Right lung (tissue), 5 donors: ENCODE measurements around the gene TCF3. TPM values are rescaled to one million over a fixed set of nuclear protein-coding genes. Genes with fewer than 3 reads are reported as not detected.

Experiments
- DNase-seq, 2 donors: peaks; one replicate each; pipeline ENCODE4 v3.0.0-alpha.2; 2013
- polyA plus RNA-seq, 5 donors: library from polyadenylated mRNA; unstranded; fragments of 120-200 nt; gene quantifications; one replicate each; pipeline versions ENCODE4 v1.2.1 to v1.2.3, GENCODE V29; 2013; ENCODE audit warnings: inconsistent platforms in 1 of 5, low replicate concordance in 1 of 5; ENCODE audit not compliant: insufficient read length in 5 of 5, insufficient read depth in 1 of 5

TCF3 gene
- polyA plus RNA-seq, 5 donors = 101 to 158 (median 127) TPM

DNA sequence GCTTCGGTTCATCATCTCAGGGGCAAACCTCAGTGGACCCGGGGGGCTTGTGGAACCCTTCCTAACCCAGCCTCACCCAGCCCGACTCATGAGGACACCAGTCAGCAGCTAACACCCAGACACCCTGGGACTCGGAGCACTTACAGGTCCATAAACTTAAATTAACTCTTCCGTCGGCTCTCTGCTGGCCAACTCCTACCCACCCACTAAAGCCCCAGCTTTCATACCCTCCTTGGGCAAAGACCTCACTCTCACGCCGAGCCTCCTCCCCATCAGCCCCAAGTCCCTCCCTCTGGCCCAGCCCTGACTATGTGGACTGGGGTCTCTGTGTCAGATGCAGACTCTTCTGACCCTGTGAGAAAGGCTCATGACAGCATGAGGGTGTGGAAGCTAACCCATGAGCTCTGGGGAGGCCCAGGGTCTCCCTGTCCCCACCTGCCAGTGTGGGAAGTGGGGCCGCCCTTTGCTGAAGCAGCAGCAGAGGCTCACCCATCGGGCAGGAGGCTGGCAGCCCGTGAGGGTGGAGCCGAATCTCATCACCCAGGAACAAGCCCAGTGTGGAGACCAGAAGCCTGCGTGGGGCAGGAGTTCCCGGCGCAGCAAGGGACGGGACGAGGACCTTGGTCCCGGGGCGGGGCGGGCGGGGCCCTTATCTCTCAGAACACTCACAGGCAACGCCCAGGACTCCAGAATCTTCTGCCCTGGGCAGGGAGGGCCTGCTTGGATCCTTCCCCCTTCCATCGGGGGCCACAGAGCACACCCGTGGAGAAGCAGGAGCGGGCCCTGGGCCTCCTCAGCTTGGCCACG is 19.8 kb downstream of the TCF3 start:
- DNase-seq = no peak

DNA sequence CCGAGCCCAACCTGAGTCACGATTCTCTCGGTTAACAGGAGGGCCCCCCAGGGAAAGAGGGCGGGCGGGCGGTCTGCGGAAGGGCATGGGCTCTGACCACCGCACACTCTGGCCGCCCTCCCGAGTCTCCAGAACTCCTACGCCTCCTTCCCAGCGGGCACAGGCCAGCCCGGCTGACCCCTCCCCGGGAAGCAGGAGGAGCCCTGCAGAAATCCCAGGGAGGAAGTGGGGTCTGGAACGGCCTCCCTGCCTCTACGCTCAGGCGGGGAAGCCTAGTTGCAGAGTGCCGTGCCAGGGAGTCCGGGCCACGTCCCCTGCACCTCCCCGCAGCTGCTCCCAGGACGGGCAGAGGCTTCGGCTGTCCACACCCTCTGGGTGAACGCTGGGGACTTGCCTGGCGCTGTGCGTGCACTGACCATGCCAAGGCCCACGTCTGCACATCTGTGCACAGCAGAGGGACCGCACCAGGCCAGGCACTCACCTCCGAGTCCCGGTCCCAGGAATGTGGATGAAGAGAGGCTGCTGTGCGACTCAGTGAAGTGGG is 20.8 kb downstream of the TCF3 start:
- DNase-seq = no peak

DNA sequence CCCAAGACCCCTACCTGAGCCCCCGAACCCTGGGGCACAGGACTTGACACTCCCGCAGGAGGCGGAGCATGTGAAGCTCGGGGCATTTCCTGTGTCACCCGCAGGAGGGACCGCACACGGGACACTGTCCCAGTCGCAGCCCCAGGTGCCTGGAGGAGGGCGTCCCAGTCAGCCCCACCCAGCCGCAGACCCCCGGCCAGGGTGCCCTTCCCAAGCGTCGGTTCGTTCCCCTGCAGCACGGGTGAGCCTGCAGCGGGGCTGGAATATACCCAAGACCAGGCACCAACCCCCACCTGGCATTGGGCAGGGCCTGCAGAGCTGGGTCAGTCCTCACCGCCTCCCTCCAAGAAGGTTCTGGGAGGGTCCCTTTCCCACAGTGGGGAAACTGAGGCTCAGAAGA is 21.6 kb downstream of the TCF3 start:
- DNase-seq = no peak

DNA sequence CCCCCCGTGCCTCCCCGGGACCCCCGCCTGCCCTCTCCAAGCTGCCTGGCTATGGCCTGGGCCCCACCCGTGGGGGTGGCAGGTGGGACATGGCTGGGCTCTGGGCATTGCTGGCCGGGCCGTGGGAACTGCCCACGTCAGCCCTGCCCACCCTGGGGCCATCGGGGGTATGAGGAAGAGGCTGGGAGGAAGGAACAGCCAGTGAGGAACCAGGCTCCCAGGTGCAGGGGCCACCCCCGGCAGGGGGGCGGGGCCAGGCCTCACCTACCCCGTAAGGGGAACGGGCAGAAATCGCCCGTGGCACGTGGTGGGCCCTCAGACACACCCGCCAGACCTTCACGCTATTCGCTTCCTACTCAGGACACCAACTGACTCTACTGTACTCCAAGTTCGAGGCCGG is 22.4 kb downstream of the TCF3 start:
- DNase-seq = no peak

DNA sequence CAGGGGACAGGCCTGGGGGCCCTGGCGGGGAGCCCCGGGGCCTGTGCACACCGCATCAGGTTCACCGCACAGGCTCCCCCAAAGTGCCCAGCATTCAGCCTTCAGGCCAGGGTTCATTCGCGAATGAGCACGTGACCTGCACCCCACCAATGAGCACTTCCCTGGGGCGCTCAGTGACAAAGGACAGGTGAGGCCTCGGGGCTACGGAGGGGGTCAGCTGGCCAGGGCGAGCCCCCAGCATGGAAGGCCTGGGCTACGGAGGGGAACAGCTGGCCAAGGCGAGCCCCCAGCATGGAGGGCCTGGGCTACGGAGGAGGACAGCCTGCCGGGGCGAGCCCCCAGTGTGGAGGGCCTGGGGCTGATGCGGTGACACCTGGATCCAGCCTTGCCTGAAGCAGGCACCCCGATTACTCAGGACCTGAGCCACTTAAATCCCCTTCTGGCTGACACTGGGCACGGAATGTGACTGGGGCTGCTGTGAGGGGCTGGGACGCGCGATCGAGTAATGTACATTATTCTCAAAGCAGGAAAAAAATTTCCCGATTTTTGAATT is 23.1 kb downstream of the TCF3 start:
- DNase-seq = no peak

DNA sequence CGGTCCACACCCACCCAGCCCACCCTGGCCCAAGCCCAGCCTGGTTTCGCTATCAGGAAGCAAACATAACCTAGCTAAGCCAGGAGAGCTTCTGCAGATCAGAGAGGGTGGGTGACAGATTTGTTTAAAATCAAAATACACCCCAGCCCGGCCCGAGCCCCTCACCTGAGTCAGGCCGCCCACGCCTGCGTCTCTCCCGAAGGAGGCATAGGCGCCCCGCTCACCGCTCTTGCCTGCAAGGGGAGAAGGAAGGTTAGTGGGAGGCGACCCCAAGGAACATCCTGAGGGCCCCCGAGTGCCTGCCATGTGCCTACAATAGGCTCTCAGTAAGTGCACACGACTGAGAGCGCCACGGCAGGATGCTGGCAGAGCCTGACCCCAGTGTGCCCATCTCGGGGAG is 25.2 kb downstream of the TCF3 start:
- no peak for DNase-seq

DNA sequence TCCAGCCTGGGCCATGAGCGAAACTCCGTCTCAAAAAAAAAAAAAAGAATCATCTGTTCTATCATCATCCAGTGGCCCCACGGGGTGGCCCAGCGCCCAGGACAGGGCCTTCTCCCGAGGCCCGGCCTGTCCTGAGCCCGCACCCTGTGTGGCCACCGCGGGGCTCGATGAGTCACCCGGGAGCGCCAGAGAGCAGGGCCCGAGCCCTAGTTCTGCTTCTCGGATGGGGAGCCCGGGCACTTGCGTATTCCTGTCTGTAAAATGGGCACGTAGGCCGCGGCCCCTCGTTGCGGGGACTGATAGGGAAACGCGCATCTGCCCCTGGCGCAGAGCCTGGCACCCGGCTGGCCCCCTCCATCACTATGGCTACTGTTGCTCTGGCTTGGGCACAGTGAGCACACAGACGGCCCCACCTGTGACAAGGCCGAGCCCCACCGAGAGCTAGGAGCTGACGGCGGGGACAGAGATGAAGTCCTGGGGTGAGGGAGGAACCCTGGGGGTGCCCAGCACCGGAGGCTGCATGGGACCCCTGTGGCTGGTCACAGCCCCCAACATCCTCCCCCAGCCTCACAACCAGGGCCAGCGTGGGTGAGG is 25.9 kb downstream of the TCF3 start:
- no peak for DNase-seq

DNA sequence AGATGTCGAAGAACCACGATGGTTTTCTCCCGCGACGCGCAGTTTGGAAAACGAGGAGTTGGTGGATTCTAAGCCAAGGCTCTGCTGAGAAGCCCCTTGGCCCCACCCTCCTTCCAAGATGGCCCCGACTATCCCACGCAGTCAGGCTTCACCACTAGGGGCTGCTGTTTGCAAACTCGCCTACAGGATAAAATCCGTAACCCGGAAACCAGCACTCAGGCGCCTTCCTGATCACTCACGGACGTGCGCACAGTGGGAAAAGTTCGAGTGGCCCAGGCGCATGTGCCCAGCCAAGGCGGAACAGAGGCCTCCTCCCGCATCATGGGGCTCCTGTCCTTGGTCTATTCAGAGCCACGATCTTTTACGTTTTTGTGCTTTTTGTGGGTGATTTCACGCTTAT is 28.0 kb downstream of the TCF3 start:
- peak; percentile 11 to 19 for DNase-seq

DNA sequence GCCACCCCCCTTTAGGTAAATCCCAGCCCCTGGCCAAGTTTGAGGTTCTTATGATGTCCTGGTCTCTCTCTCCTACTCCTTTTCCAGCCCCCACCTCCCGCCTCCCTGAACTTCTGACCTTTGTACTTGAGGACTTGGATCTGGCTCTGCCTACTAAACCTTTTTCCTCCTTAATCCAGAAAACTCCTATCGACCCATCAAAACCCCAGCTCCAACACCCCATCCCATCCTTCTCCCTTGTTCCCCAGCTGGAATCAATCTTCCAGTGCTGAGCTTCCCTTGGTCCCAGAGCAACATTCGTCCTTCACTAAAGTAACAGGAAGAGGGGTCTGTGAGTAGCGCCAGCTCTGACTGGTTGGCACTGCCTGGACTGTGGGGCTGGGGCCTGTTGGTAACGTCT is 29.9 kb downstream of the TCF3 start:
- no peak for DNase-seq

DNA sequence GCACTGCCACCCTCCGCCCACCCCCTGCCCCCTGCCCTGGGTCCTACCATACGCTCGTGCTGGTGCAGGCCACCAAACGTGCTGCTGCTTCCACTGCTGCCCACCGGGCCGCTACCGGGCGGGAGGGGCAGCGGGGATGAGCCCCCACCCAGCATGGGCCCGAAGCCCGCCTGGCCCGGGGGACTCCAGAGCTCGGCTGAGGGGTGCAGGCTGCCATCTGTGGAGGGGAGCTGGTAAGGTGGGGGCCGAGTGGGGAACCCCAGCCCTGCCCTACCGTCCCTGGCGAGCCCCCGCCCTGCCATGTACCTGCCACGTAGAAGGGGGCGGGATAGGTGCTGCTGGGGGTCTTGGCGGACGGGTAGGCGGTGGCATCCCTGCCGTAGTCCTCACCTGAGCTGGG is 30.4 kb downstream of the TCF3 start:
- DNase-seq = no peak

DNA sequence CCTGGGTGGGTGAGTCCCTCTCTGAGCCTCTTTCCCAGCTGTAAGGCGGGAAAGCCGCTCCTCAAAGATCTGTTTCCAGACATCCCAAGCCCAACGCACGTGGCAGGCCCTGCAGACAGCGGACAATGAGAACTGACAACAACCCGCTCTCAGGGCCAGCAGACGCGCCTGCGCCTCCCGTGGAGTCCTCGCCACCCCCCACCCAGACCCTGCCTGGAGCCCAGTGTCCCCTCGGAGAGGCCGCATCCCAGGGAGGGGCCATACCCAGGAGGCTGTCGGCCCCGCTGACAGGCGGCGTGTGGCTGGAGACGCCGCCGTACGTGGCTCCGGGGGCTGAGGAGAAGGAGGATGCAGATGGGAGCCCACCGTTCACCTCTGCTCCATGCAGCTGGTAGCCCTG is 30.8 kb downstream of the TCF3 start:
- DNase-seq = no peak

DNA sequence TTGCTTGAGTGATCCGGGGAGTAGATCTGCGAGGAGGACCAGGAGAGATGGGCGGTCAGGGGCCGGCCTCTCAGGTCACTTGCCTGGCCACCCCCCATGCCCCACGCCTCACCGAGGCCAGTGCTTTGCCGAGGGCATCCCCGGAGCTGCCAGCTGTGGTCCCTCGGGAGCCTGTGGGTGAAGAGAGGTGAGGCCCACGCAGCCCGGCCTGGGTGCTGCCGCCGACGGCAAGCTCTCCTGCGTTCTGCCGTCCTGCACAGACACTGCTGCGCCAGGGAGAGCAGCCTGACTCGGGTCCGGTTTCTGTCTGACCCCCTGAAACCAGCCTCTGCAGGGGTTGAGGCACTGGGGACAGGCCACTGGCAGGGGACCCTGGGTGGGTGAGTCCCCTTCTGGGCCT is 31.4 kb downstream of the TCF3 start:
- DNase-seq = no peak

DNA sequence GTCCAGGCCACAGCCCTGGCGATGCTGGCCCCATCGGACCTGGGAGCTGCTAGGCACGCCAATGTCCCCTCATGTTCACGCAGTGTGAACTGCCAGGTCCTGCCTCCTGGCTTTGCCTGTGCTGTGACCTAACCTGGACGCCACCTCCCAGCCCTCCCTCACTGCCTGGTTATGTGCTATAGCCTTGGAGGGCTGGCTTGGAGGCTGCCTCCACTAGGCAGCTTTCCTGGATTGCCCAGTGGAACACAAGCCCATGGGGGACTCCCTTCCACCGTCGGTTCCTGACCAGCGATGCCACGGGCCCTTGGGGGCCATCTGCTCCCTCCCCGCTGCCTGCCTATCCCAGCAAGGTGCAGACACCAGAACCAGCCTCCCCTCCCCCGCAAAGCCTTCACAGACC is 31.9 kb downstream of the TCF3 start:
- DNase-seq = no peak

DNA sequence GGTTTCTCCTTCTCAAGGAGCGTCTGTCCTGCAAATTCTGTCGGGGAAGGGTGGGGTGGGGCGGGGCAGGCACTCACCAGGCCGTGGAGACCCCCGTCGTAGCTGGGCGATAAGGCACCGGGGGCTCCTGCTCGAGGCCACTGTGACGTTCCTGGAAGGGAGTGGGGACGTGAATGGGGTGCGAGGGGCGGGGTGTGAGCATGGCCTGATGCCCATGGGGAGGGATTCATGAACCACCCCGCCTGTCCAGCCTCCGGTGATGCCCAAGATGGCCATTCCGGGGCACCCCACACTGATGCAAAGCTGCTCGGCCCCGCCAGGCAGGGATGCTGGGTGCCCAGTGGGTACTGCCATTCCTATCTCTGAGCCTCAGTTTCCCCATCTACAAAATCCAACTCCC is 32.7 kb downstream of the TCF3 start:
- DNase-seq = no peak

DNA sequence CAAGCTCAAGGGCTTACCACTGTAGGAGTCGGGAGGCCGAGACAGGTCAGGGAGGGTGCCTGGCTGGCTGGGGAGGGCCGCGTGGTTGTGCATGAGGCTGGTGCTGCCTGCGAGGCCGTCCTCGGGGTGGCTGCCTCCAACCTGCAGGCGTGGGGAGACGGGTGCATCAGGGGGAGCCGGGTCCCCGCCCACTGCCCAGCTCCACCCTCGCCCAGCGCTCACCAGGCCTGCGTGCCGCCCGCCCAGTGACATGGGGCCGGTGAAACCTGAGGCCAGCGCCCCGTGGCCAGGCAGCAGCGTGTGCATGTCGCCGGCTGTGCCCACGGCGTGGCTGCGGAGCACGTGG is 33.3 kb downstream of the TCF3 start:
- DNase-seq = no peak

DNA sequence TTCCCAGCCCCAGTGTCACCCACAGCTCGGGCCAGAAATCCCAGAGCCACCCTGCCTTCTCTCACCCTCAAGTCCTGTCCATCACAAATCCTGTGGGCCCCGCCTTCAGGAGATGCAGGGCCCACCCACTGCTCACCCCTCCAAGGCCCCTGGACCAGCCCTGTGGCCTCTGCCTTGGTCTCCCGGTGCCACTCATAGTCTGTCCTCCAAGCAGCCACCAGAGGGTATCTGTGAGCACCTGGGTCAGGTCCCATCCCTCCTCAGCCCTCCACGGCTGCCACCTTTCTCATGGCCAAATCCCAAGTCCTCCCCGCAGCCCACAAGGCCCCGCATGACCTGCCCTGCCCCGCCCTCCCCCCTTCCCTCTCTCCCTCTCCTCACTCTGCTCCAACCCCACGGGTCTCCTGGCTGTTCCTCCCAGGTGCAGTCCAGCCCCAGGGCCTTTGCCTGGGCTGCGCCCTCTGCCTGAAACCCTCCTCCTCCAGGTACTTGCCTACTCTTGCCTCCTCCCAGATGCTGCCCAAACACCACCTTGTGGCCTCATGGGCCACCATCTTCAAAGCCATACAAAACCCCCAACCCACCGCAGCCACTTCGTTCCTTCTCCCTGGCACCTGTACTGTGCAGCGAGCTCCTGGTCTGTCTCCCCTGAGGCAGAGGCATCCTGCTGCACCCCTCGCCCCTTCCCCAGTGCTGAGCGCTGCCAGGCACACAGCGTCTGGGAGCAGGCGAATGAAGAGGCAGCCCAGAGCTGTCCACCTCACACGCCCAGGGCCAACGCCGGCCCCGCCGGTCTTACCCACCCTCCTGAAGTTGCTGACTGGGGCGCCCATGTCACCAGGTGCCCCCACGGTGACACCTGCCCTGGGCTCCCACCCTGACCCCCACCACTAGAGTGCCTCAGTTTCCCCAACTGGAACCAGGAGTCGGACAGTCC is 34.0 kb downstream of the TCF3 start:
- DNase-seq = no peak

DNA sequence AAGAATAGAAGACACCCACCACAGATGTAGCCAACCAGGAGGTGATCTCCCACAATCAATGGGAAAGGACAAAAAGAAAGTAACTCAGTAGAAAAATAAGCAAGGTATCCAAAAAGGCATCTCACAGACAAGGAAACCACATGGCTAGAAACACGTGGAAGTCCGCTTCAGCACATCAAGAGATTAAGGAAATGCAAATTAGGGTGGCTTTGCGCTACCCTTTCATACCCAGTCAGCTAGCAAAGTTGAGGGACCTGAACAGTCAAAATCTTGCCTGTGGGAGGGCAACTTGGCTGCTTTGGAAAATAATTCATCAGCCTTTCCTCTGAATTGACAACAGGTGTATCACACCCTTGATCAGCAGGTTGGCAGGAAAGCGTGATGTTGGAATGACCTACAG is 35.5 kb downstream of the TCF3 start:
- no peak for DNase-seq

DNA sequence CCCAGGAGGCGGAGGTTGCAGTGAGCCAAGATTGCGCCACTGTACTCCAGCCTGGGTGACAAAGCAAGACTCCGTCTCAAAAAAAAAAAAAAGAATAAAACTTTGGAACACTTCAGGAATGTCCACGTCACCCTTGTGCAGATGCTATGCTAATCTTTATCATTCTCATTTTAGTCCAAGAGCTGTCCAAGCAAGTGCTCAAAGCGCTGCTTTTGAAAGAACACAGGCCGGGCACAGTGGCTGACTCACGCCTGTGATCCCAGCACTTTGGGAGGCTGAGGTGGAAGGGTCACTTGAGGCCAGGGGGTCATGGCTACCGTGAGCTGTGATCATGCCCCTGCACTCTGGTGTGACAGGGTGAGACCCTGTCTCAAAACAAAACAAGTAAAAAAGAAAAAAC is 36.0 kb downstream of the TCF3 start:
- DNase-seq = no peak

DNA sequence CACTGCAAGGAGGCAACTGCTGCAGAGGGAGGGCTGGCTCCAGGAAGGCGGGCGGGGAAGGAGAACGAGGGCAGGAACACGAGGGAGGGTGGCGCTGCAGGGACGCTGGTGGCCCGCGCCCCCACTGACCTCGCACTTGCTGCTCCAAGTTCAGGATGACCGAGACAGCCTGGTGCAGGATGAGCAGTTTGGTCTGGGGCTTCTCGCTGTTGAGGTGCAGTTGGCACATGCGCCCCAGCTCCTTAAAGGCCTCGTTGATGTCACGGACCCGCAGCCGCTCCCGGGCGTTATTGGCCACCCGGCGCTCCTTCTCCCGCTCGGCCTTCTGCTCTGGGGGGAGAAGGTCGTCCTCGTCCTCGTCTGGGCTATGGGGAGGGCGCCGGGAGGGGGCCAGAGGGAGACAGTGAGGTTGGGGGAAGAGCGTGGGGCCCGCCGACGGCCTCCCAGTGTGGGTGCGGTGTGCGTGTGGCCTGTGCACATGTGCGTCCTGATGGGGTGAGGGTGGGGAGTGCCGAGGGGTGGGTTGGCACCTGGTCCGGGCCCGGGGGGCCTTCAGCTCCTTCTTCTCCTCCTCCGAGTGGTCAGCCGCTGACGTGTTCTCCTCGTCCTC is 37.2 kb downstream of the TCF3 start:
- DNase-seq = no peak

DNA sequence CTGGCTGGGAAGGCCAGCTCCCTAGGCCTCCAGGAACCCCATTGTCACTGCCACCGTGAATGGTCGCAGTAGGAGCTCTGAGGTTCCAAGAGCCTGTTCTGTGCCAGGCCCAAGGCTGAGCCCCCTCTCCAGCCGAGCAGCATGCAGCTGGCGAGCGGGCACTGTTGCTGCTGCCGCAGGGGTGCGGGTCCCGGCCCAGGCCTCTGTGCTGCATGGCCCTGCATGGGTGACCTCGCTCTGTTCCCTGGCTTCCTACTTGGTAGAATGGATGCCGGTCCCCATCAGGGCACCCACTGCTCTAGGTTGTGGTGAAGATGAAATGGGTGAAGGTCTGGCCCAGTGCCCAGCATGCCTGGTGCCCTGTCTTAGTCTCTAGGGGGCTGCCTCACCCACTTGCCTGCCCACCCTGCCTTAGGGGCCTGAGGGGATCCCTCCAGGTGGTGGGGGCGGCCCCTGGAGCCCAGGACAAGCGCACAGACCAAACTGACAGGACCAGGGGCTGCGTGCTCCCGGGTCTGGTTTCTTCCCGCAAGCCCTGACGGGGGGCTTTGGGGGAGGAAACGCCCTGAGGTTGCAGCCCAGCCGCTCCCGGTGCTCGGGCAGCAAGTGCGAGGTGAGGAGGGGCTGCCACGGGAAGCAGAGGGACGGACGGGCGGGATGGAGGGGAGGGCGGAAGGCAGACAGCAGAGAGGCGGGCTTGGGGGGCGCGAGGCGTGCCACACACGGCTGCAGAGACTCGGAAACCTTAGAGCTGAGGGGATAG is 38.4 kb downstream of the TCF3 start:
- DNase-seq = no peak

DNA sequence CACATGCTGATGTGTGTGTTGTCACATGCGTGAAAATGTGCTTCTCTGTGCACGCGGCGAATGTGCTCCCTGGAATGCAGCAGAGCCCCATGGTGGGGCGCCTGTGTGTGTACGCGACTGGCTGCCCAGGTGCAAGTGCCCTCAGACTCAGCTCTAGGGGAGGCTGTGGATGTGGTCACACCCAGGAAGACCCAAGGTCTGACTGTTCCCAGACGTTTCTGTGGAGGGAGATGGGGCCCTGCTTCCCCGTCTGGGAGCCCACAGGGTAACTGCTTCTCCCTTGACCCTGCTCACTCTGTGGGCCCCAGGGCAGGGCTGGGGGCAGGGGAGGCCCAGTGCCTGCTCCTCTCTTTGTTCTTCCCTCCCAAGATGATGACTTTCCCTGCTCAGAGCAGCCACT is 39.3 kb downstream of the TCF3 start:
- DNase-seq = no peak
